SK-N-SH treated with all-trans-retinoic acid at 6 μM for 48 hours (cell line): ENCODE results near the gene PYCR2.

Experiments
- ESRRG ChIP-seq: fragments of 250-450 bp; sonication (Bioruptor Pico); IDR thresholded peaks from 2 replicates; pipeline ENCODE4 v1.6.1; 2021; ENCODE audit warnings: mild to moderate bottlenecking
- PPARA ChIP-seq: fragments of 250-450 bp; sonication (Bioruptor Pico); IDR thresholded peaks from 2 replicates; pipeline ENCODE4 v1.5.0; 2020; ENCODE audit warnings: mild to moderate bottlenecking, borderline replicate concordance
- RARB ChIP-seq: fragments of 250-450 bp; sonication (Bioruptor Pico); IDR thresholded peaks from 2 replicates; pipeline ENCODE4 v1.8.0; 2021; ENCODE audit warnings: mild to moderate bottlenecking, moderate library complexity
- TCF4 ChIP-seq: fragments of 250-450 bp; sonication (Bioruptor Pico); IDR thresholded peaks from 2 replicates; pipeline ENCODE4 v1.8.0; 2021; ENCODE audit warnings: mild to moderate bottlenecking, moderate library complexity, borderline replicate concordance
- TF ChIP-seq, protein P1 (sequence below): fragments of 250-450 bp; sonication (Bioruptor Pico); IDR thresholded peaks from 2 replicates; pipeline ENCODE4 v1.8.0; 2020; ENCODE audit warnings: mild to moderate bottlenecking, moderate library complexity, borderline replicate concordance
- TF ChIP-seq, protein P2 (sequence below): fragments of 250-450 bp; sonication (Bioruptor Pico); IDR thresholded peaks from 2 replicates; pipeline ENCODE4 v1.5.1; 2020; ENCODE audit warnings: low read depth, mild to moderate bottlenecking, moderate library complexity

DNA sequence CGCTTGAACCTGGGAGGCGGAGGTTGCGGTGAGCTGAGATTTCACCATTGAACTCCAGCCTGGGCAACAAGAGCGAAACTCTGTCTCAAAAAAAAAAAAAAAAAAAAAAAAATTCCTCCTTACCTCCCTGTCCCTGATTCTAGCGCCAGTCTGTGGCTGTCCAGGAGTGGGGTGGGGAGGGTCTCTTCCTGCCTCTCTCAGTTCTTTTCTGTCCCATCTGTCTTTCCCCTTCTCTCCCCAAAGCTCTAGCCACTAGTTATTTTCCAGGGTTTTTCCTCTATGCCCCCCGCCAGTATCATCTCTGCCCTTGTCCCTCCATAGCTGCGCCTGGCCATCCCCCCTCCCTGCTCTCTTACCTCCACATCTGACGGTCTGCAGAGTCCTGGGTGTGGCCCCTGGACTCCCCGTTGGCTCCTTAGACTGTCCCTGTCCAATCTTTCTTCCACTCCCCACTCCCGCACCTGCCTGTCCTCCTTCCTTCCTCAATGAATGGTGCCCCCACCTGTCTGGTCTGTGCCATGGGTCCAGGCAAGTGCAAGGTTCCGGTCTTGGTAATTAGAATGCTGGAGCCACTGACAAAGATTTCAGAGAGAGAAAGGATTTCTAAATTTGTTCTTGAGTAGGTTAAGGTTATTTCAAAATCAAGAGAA is 40.3 kb downstream of the PYCR2 start:
- TF ChIP-seq ESRRG: no peak
- TF ChIP-seq, protein P1, sequence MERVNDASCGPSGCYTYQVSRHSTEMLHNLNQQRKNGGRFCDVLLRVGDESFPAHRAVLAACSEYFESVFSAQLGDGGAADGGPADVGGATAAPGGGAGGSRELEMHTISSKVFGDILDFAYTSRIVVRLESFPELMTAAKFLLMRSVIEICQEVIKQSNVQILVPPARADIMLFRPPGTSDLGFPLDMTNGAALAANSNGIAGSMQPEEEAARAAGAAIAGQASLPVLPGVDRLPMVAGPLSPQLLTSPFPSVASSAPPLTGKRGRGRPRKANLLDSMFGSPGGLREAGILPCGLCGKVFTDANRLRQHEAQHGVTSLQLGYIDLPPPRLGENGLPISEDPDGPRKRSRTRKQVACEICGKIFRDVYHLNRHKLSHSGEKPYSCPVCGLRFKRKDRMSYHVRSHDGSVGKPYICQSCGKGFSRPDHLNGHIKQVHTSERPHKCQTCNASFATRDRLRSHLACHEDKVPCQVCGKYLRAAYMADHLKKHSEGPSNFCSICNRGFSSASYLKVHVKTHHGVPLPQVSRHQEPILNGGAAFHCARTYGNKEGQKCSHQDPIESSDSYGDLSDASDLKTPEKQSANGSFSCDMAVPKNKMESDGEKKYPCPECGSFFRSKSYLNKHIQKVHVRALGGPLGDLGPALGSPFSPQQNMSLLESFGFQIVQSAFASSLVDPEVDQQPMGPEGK: no peak
- TF ChIP-seq RARB: no peak
- TF ChIP-seq PPARA (CRISPR knock-in tag): no peak
- TF ChIP-seq TCF4 (CRISPR knock-in tag): no peak
- TF ChIP-seq, protein P2, sequence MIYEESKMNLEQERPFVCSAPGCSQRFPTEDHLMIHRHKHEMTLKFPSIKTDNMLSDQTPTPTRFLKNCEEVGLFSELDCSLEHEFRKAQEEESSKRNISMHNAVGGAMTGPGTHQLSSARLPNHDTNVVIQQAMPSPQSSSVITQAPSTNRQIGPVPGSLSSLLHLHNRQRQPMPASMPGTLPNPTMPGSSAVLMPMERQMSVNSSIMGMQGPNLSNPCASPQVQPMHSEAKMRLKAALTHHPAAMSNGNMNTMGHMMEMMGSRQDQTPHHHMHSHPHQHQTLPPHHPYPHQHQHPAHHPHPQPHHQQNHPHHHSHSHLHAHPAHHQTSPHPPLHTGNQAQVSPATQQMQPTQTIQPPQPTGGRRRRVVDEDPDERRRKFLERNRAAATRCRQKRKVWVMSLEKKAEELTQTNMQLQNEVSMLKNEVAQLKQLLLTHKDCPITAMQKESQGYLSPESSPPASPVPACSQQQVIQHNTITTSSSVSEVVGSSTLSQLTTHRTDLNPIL (CRISPR knock-in tag): no peak
